COLO668 (cell line): ENCODE measurements around the gene PPP2R2B.
"Not testable (repeated sequence)": the region's sequence is repeated elsewhere in the genome, so short reads cannot be mapped to it uniquely, and the experiment has no call there.

Experiments
- DNase-seq: peaks from one replicate; lab custom pipeline; 2025; ENCODE audit not compliant: unreplicated experiment; lab: John Stamatoyannopoulos, UW

PPP2R2B gene

GRCh38 chr5:146748533-146748932 is 130.0 kb downstream of the PPP2R2B start:
- DNase-seq, result no peak

GRCh38 chr5:146745931-146746577 is 132.5 kb downstream of the PPP2R2B start:
- no peak for DNase-seq

- DNase-seq, result no peak
Observed at GRCh38 chr5:146744068-146744745, 134.3 kb downstream of the PPP2R2B start.

GRCh38 chr5:146734936-146735577 is 143.5 kb downstream of the PPP2R2B start:
- no peak for DNase-seq

- DNase-seq, result no peak
Observed at GRCh38 chr5:146732962-146733361, 145.6 kb downstream of the PPP2R2B start.

GRCh38 chr5:146731909-146732659 is 146.5 kb downstream of the PPP2R2B start:
- DNase-seq, result no peak

GRCh38 chr5:146728746-146729145 is 149.8 kb downstream of the PPP2R2B start:
- not testable (repeated sequence) for DNase-seq

GRCh38 chr5:146726891-146727290 is 151.7 kb downstream of the PPP2R2B start:
- no peak for DNase-seq

- no peak for DNase-seq
Observed at GRCh38 chr5:146726020-146726419, 152.5 kb downstream of the PPP2R2B start.

GRCh38 chr5:146725025-146725424 is 153.5 kb downstream of the PPP2R2B start:
- DNase-seq, result no peak

GRCh38 chr5:146722361-146722779 is 156.2 kb downstream of the PPP2R2B start:
- DNase-seq, result no peak

GRCh38 chr5:146721073-146721815 is 157.3 kb downstream of the PPP2R2B start:
- no peak for DNase-seq

GRCh38 chr5:146720107-146720506 is 158.4 kb downstream of the PPP2R2B start:
- no peak for DNase-seq

- DNase-seq, result no peak
Observed at GRCh38 chr5:146719179-146719578, 159.4 kb downstream of the PPP2R2B start.

GRCh38 chr5:146718609-146719008 is 159.9 kb downstream of the PPP2R2B start:
- DNase-seq, result no peak

GRCh38 chr5:146717951-146718350 is 160.6 kb downstream of the PPP2R2B start:
- DNase-seq, result no peak

GRCh38 chr5:146716636-146717035 is 161.9 kb downstream of the PPP2R2B start:
- no peak for DNase-seq

- no peak for DNase-seq
Observed at GRCh38 chr5:146710348-146710747, 168.2 kb downstream of the PPP2R2B start.

- no peak for DNase-seq
Observed at GRCh38 chr5:146707316-146707715, 171.2 kb downstream of the PPP2R2B start.

- no peak for DNase-seq
Observed at GRCh38 chr5:146706321-146706972, 172.1 kb downstream of the PPP2R2B start.
